ENCODE measurements around the gene KLF9. TPM values are rescaled to one million over a fixed set of nuclear protein-coding genes. Genes with fewer than 3 reads are reported as not detected.
A peak's percentile ranks its signal among the peaks of the same experiment; 100 is the strongest.
"Not testable (repeated sequence)": the region's sequence is repeated elsewhere in the genome, so short reads cannot be mapped to it uniquely, and the experiment has no call there.

KLF9 gene
- total RNA-seq, 1 donor from 2014 or later: 6.3 TPM

DNA sequence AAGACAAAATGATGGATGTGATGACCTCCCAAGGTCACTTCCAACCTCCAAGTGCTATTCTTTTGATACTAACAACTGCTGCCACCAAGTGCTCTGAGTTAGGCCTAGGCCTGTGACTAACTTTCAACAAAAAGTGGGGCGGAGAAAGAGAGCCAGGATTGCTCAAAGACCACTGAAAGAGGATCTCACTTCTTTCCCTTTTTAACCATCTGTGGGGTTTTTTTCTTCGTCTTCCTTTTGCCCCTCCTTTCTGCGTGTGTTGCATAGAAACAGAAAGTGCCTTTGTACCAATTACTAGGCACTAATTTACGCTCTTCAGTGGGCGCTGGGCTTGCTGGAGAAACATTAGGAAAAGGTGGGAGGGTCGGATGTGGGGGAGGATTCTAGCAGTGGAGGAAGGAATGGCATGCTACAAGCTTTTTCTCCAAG, 8.0 kb downstream of the KLF9 start:
- TF ChIP-seq, protein P1, sequence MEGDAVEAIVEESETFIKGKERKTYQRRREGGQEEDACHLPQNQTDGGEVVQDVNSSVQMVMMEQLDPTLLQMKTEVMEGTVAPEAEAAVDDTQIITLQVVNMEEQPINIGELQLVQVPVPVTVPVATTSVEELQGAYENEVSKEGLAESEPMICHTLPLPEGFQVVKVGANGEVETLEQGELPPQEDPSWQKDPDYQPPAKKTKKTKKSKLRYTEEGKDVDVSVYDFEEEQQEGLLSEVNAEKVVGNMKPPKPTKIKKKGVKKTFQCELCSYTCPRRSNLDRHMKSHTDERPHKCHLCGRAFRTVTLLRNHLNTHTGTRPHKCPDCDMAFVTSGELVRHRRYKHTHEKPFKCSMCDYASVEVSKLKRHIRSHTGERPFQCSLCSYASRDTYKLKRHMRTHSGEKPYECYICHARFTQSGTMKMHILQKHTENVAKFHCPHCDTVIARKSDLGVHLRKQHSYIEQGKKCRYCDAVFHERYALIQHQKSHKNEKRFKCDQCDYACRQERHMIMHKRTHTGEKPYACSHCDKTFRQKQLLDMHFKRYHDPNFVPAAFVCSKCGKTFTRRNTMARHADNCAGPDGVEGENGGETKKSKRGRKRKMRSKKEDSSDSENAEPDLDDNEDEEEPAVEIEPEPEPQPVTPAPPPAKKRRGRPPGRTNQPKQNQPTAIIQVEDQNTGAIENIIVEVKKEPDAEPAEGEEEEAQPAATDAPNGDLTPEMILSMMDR (conservative IDR thresholded peaks at IDR 0.05; ENCODE audit: low read depth, low read length): no peak
- peak overlapping the region; percentile 4 for H3K4me3 ChIP-seq (ENCODE audit: low read depth, low read length)
- DNase-seq (ENCODE audit: low read depth): no peak

DNA sequence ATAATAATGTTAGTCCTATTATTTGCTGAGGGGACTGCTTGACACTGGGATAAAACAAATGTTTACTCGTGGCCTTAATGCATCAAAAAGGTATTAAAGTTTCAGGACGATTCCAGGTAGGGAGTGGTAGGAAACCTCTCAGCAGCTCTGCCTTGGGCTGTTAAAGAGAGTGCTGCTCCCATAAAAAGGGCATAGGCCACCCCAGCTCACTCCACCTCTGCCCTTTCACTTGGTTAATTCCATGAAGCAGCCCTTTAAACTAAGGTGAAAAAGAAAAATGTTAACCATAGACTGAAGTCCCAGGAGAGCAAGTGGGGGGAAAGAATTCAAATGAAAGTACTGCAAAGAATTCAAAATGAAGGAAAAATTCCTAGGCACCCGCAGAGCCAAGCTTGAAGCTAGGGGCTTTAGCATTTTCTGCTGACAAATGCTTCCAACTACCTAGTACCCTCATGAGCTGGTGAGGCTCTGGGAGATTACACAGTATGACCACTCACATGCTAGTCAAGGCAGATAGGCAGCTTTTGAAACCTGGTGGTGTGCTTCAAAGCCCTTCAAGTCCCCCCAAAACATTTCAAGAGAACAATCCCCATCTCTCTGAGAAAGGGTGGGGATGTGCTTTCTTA, 8.5 kb downstream of the KLF9 start:
- TF ChIP-seq, protein P1 (conservative IDR thresholded peaks at IDR 0.05; ENCODE audit: low read depth, low read length): no peak
- no peak for DNase-seq (ENCODE audit: low read depth)
- H3K4me3 ChIP-seq (ENCODE audit: low read depth, low read length): peak overlapping the region; percentile 4

DNA sequence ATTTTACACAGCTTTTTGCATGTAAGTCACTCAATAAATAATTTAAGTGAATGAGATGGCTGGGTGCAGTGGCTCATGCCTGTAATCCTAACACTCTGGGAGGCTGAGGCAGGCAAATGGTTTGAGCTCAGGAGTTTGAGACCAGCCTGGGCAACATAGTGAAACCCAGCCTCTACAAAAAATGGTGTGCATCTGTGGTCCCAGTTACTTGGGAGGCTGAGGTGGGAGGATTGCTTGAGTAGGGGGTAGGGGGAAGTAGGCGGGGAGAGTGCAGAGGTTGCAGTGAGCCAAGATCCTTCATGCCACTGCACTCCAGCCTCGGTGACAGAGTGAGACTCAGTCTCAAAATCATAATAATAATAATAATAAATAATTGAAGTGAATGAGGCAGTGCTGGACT, 10.2 kb downstream of the KLF9 start:
- peak overlapping the region; percentile 32 for H3K4me3 ChIP-seq (ENCODE audit: low read depth, low read length)
- TF ChIP-seq, protein P1 (conservative IDR thresholded peaks at IDR 0.05; ENCODE audit: low read depth, low read length): no peak
- no peak for DNase-seq (ENCODE audit: low read depth)

DNA sequence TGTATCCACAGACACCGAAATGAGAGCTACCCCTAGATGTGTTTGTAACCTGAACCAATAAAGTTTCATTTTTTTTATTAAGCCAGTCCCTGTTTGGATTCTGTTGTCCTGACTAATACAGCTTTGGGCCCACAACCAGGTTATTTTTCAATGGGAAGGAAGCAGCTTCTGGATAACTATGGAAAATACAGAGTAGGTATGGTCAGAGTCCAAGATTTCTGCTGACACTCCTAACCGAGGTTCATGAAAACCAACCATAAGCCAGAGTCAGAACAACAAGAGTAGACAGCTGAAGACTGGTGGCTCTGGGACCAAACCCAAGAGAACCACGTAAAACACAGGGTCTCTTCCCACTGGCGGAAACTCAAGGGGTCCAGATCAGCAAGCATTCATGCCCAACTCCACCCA, 10.8 kb downstream of the KLF9 start:
- DNase-seq (ENCODE audit: low read depth): no peak
- peak overlapping the region; percentile 32 for H3K4me3 ChIP-seq (ENCODE audit: low read depth, low read length)
- TF ChIP-seq, protein P1 (conservative IDR thresholded peaks at IDR 0.05; ENCODE audit: low read depth, low read length): no peak

DNA sequence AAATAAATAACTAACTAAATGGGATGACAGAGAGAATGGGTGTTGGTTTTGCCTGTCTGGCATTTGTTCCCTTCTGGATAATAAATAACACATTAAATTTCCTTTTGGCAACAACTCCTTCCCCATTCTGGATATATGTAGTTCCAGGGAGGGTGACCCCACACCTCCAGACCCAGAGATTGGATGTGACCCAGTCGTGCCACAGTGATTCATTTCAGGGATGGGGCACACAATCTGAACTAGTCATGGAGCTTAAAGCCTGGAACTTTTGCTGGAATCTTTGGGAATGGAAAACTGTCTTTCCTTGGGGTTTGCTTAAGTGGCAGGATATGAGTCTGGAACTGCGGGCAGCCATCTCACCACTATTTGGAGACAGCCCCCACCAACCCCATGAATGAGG, 11.3 kb downstream of the KLF9 start:
- DNase-seq (ENCODE audit: low read depth): no peak
- TF ChIP-seq, protein P1 (conservative IDR thresholded peaks at IDR 0.05; ENCODE audit: low read depth, low read length): no peak

DNA sequence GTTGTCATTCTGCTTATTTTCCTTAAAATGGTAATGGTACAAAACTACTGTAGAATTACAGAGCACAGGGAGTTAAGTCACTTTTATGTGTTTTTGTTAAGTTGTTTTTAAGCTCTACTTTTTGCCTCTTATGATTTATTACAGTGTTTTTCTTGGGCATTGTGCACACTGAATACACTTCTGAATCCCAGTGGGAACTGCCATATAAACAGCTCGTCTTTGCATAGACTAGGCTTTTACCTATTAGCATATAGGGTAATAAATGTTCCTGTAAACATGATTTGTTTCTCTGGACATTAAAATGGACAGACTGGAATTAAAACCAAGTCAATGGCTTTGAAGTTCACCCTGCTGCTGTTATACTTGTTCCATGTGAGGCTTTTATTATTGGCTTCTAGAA, 12.2 kb downstream of the KLF9 start:
- DNase-seq (ENCODE audit: low read depth): no peak
- TF ChIP-seq, protein P1 (conservative IDR thresholded peaks at IDR 0.05; ENCODE audit: low read depth, low read length): no peak
- H3K4me3 ChIP-seq (ENCODE audit: low read depth, low read length): no peak overlapping the region

More for the DNA sequence above, 11.3 kb downstream of the KLF9 start:
- H3K4me3 ChIP-seq (ENCODE audit: low read depth, low read length): peak overlapping the region; percentile 32

DNA sequence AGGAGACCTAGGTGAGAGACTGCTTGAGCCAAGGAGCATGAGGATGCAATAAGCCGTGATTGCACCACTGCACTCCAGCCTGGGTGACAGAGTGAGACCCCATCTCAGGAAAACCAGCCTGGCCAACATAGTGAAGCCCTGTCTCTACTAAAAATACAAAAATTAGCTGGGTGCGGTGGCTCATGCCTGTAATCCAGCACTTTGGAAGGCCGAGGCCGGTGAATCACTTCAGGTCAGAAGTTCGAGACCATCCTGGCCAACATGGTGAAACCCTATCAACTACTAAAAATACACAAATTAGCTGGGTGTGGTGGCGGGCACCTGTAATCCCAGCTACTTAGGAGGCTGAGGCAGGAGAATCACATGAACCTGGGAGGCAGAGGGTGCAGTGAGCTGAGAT, 13.2 kb downstream of the KLF9 start:
- DNase-seq (ENCODE audit: low read depth); H3K4me3 ChIP-seq (ENCODE audit: low read depth, low read length): not testable (repeated sequence)
